ENCODE measurements around the gene IMPDH1.

Gene IMPDH1

DNA sequence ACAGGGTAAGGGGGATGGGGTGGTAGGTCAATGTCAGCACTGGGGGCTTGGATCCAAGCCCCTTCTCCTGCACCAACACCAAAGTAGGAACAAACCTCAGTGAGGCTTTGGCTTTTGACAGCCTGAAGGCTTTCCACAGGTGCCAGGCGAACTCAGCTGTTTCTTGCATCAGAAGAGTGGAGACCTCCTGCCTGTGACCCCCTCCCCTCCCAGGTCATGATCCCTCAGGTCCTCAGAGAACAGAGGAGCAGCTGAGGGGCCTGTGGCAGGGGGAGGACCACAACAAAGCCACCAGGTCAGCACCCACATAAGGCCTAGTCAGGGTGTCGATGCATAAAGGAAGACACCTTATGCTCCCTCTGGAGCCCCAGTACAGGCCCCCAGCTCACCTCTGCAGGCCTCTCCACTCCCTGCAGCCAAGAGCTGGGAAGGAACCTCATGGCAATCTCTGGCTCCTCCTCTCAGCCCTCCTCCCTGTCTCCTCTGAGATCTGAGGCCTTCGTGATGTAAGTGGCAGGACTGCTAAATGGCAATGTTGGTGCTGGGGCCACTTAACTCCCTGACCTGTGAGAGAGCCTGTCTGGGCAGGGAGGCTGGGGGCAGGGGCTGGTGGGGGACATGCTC lies 29.2 kb downstream of the IMPDH1 start:
- TF ChIP-seq, protein P1, sequence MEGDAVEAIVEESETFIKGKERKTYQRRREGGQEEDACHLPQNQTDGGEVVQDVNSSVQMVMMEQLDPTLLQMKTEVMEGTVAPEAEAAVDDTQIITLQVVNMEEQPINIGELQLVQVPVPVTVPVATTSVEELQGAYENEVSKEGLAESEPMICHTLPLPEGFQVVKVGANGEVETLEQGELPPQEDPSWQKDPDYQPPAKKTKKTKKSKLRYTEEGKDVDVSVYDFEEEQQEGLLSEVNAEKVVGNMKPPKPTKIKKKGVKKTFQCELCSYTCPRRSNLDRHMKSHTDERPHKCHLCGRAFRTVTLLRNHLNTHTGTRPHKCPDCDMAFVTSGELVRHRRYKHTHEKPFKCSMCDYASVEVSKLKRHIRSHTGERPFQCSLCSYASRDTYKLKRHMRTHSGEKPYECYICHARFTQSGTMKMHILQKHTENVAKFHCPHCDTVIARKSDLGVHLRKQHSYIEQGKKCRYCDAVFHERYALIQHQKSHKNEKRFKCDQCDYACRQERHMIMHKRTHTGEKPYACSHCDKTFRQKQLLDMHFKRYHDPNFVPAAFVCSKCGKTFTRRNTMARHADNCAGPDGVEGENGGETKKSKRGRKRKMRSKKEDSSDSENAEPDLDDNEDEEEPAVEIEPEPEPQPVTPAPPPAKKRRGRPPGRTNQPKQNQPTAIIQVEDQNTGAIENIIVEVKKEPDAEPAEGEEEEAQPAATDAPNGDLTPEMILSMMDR (IDR thresholded peaks at IDR 0.05; ENCODE audit: control insufficient read depth, extremely low read depth, insufficient read depth), result no peak
- H3K4me3 ChIP-seq (ENCODE audit: low read depth, low read length), result no peak overlapping the region
- no peak for DNase-seq (ENCODE audit: low read depth)

DNA sequence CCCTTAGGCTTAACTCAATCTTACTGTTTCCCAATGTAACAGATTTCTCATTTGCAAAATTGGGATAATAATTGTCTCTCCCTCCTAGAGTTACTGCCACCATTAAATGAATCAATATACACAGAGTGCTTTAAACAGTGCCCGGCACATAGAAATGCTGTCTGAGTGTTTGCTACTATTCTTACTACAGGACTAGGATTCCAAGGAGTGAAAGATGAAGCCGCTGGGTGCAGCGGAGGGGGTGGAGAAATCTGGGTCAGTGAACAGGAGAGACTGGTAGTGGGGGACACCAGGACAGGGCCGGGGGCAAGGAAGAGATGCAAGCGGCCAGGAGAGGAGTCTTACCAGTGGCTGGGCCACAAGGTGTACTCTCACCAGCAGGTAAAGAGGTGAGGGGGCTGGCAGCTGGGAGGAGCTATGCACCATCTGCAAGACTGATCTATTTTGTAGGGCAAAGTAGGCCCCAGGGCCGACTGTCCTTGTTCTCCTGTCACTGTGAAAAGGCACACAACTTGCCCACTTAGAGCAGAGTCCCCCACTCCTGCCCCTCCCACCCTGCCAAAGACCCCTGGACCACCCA lies 29.8 kb downstream of the IMPDH1 start:
- TF ChIP-seq, protein P1 (IDR thresholded peaks at IDR 0.05; ENCODE audit: control insufficient read depth, extremely low read depth, insufficient read depth), result no peak

DNA sequence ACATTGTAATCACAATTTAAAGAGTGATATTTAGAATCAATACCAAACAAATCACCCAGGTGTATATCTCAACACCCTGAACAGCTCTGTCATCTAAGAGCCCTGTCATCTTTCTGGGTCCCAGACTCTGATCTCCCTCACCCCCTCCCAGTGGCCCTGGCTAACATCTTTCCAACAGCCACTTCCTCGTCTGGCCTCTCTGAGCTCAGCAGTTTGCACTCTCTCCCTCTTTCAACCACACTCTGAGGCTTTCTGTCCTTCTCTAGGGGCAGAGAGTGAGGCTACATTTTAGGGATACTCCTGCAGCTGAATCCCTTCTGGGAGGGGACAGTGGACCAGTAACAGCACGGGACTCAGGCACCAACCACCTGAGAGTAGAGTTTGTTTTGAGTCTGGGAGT lies 31.1 kb downstream of the IMPDH1 start:
- no peak overlapping the region for H3K4me3 ChIP-seq (ENCODE audit: low read depth, low read length)
- TF ChIP-seq, protein P1 (IDR thresholded peaks at IDR 0.05; ENCODE audit: control insufficient read depth, extremely low read depth, insufficient read depth), result no peak
- DNase-seq (ENCODE audit: low read depth), result no peak

More for the DNA sequence above, 29.8 kb downstream of the IMPDH1 start:
- DNase-seq (ENCODE audit: low read depth), result no peak
- H3K4me3 ChIP-seq (ENCODE audit: low read depth, low read length), result no peak overlapping the region

DNA sequence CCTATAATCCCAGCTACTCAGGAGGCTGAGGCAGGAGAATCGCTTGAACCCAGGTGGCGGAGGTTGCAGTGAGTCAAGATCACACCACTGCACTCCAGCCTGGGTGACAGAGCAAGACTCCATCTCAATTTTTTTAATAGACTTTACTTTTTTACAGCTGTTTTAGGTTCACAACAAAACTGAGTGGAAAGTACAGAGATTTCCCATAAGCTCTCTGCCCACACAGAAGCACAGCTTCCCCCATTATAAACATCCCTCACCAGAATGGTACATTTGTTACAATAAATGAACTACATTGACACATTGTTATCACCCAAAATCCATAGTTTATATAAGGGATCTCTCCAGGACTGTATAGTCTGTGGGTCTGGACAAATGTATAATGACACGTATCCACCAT lies 33.7 kb downstream of the IMPDH1 start:
- no peak overlapping the region for H3K4me3 ChIP-seq (ENCODE audit: low read depth, low read length)
- no peak for DNase-seq (ENCODE audit: low read depth)
- TF ChIP-seq, protein P1 (IDR thresholded peaks at IDR 0.05; ENCODE audit: control insufficient read depth, extremely low read depth, insufficient read depth), result no peak

DNA sequence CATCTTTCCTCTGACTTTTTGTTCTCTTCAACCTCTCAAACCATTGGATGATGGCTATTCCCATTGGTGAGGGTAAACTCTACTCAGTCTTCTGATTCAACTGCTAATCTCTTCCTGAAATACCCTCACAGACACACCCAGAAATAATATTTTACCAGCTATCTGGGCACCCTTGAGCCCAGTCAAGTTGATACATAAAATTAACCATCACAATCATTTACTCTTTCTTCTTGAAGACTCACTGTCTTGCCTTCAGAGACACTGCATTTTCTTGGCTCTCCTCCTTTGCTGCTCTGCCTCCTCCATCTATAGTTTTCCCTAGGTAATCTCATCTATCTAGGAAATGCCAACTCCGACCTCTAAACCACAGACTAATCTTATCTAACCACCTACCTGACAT lies 35.7 kb downstream of the IMPDH1 start:
- DNase-seq (ENCODE audit: low read depth), result no peak
- no peak overlapping the region for H3K4me3 ChIP-seq (ENCODE audit: low read depth, low read length)
- TF ChIP-seq, protein P1 (IDR thresholded peaks at IDR 0.05; ENCODE audit: control insufficient read depth, extremely low read depth, insufficient read depth), result no peak

DNA sequence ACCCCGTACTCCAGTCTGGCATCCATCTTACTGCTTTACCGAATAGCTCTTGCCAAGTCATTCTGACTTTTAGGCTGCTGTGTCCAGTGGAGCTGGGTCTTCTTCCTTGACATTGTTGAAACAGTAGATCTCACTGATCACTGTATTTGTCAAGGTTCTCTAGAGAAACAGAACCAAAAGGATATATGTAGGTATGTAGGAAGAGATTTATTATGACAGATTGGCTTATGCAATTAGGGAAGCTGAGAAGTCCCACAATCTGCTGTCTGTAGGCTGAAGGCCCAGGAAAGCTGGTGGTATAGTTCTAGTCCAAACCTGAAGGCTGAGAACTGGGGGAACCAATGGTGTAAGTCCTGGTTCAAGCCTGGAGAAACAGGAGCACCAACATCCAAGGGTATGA lies 36.2 kb downstream of the IMPDH1 start:
- no peak for DNase-seq (ENCODE audit: low read depth)
- TF ChIP-seq, protein P1 (IDR thresholded peaks at IDR 0.05; ENCODE audit: control insufficient read depth, extremely low read depth, insufficient read depth), result no peak
- no peak overlapping the region for H3K4me3 ChIP-seq (ENCODE audit: low read depth, low read length)

DNA sequence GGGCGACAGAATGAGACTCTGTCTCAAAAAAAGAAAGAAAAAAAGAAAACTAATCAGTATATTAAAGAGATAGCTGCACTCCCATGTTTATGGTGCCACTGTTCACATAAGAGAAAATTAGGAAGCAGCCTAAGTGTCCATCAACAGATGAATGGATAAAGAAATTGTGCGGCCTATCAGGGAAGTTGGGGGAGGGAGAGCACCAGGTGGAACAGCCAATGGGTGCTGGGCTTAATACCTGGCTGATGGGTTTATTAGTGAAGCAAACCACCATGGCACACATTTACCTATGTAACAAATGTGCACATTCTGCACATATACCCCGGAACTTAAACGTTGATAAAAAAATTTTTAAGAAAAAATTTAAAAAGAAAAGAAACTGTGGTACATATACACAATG lies 39.3 kb downstream of the IMPDH1 start:
- TF ChIP-seq, protein P1 (IDR thresholded peaks at IDR 0.05; ENCODE audit: control insufficient read depth, extremely low read depth, insufficient read depth), result no peak
- H3K4me3 ChIP-seq (ENCODE audit: low read depth, low read length), result no peak overlapping the region
- no peak for DNase-seq (ENCODE audit: low read depth)
